Adrenal gland (tissue), 5 donors: Measurements from ENCODE around the gene ROBO4.

Experiments used
- POLR2A ChIP-seq, 2 donors: fragments of 450-650 bp; IDR thresholded peaks; one replicate each; pipeline ENCODE4 v1.6.1; 2017; ENCODE audit warnings: antibody characterized with exemption in 2 of 2, mild to moderate bottlenecking in 2 of 2, moderate library complexity in 1 of 2
- TF ChIP-seq, protein P1 (sequence below), 6 experiments: fragments of 450-650 bp in 4 of 6; fragments of 200-600 bp in 2 of 6; sonication (generic) in 1 of 6; IDR thresholded peaks; 1 replicate in 5 of 6; 2 replicates in 1 of 6; pipeline versions ENCODE4 v1.5.1 to v1.8.0; 2016 to 2021; ENCODE audit warnings: antibody characterized with exemption in 6 of 6, mild to moderate bottlenecking in 2 of 6, moderate library complexity in 1 of 6
- donor health status: DM: no; HTN: no; CAD: no.

DNA sequence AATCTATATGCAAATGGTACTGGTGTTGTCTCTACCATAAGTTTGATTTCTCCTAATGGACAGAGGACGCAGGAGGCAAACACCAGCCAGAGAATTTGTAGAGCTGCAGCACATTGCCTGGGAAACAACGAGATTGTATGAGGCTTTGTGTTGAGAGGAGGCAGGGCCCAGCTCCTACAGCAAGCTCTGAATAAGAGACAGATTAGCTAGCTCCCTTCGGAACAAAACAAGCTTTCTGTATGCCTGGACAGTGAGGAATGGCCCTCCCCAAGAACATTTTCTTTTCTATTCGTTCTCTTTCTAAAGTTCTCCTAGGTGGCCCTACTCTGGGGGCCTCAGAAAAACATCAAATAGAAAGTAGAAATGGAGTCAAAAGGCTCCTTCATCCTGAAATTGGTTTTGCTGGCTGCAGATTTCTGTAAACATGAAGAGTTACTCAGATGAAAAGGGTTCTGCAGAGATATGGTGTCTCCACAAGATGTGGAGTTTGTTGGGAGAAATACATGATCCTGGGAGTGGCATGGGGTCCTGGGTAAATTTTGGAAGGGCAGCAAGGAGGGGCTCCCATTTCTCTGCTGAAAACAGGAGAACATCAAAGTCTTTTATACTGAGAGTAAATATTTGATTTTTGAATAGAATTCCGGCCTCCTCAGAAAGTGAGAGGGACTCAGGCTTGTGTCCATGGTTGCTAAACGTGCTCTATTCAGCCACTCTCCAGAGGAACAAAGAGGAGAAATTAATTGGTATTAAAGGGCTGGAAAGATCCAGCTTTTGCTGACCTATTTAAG, 45.0 kb upstream of the ROBO4 start:
- TF ChIP-seq, protein P1, sequence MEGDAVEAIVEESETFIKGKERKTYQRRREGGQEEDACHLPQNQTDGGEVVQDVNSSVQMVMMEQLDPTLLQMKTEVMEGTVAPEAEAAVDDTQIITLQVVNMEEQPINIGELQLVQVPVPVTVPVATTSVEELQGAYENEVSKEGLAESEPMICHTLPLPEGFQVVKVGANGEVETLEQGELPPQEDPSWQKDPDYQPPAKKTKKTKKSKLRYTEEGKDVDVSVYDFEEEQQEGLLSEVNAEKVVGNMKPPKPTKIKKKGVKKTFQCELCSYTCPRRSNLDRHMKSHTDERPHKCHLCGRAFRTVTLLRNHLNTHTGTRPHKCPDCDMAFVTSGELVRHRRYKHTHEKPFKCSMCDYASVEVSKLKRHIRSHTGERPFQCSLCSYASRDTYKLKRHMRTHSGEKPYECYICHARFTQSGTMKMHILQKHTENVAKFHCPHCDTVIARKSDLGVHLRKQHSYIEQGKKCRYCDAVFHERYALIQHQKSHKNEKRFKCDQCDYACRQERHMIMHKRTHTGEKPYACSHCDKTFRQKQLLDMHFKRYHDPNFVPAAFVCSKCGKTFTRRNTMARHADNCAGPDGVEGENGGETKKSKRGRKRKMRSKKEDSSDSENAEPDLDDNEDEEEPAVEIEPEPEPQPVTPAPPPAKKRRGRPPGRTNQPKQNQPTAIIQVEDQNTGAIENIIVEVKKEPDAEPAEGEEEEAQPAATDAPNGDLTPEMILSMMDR (IDR thresholded peaks at IDR 0.05) = no peak
- TF ChIP-seq POLR2A (IDR thresholded peaks at IDR 0.05) = no peak
